Measurements from ENCODE around the gene C3orf70.

C3orf70 gene

DNA sequence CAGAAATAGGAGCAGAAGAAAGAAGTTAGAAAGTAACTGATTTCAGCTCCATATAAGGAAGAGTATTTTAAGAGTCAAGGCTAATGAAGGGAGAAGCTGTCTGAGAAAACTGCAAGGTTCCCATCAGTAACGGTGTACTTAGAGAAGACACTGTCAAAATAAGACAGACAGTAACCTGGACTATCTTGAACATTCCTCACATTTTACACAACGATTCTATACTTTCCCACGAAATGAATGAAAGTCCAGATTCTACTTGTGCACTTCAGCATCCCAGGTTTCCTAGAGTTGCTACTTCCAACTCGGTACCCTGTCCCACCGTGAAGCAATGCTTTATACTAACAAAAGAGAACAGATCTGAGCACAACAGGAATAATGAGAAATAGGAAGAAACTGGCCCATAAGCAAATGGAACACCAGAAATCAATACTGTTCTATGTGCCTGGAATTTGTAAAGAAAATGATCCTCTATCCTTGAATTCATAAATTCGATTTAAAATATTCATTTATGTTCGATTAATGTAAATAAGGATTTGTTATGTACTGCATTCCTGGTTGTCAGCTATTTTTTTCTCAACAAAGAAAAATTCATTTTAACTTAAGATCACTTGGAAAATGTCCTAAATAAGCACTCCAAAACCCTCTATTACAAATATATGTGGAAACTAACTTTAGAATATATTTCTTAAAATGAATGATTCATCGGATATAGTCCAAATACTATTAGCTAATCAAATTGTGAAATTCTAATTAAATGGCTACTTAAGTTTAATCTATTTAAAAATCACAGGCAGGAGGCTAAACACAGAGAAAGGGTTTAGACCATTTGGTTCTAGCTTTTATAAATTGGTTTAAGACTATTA is 1.5 kb downstream of the C3orf70 start:
- TF ChIP-seq ZFX (IDR thresholded peaks at IDR 0.05; ENCODE audit: borderline replicate concordance) = no peak
- TF ChIP-seq, protein P1, sequence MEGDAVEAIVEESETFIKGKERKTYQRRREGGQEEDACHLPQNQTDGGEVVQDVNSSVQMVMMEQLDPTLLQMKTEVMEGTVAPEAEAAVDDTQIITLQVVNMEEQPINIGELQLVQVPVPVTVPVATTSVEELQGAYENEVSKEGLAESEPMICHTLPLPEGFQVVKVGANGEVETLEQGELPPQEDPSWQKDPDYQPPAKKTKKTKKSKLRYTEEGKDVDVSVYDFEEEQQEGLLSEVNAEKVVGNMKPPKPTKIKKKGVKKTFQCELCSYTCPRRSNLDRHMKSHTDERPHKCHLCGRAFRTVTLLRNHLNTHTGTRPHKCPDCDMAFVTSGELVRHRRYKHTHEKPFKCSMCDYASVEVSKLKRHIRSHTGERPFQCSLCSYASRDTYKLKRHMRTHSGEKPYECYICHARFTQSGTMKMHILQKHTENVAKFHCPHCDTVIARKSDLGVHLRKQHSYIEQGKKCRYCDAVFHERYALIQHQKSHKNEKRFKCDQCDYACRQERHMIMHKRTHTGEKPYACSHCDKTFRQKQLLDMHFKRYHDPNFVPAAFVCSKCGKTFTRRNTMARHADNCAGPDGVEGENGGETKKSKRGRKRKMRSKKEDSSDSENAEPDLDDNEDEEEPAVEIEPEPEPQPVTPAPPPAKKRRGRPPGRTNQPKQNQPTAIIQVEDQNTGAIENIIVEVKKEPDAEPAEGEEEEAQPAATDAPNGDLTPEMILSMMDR (IDR thresholded peaks at IDR 0.05) = no peak
- no peak overlapping the region for H3K27ac ChIP-seq

DNA sequence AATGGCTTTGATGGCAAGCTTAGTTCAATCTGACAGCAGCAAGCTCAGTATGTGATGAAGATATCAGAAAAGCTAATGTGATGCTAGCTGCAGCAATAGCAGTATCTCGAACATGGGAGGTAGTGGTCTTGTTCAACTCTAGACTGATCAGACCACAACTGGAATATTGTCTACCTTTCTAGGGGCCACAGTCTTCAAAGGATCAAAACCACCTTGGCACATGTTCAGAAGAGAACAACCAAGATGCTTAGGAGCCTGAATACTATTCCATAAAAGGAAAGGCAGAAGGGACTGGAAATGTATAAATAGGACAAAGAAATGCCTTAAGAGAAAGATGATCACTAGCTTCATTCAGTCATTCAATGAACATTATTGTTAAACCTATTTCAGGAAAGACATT is 2.3 kb downstream of the C3orf70 start:
- TF ChIP-seq ZFX (IDR thresholded peaks at IDR 0.05; ENCODE audit: borderline replicate concordance) = no peak
- TF ChIP-seq, protein P1 (IDR thresholded peaks at IDR 0.05) = no peak
- H3K27ac ChIP-seq = no peak overlapping the region

DNA sequence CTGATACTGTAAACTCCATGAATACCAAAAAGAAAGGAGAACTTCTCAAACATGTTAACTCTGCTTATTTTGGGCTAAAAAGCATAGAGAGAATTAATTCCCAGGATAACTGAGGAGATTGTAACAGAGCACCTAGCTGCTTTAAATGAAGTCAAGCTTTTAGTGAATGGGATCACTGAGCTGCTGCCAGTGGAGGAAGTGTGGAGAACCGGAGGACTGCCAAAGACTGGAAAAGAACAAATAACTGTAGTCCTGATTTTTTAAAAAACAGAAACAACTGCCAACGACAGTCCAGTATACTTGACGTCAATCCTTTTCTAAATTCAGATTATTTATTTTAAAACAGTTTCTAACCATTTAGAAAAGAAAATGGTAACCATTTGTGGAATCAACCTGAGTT is 3.3 kb downstream of the C3orf70 start:
- TF ChIP-seq, protein P1 (IDR thresholded peaks at IDR 0.05) = no peak
- TF ChIP-seq ZFX (IDR thresholded peaks at IDR 0.05; ENCODE audit: borderline replicate concordance) = no peak
- H3K27ac ChIP-seq = no peak overlapping the region

DNA sequence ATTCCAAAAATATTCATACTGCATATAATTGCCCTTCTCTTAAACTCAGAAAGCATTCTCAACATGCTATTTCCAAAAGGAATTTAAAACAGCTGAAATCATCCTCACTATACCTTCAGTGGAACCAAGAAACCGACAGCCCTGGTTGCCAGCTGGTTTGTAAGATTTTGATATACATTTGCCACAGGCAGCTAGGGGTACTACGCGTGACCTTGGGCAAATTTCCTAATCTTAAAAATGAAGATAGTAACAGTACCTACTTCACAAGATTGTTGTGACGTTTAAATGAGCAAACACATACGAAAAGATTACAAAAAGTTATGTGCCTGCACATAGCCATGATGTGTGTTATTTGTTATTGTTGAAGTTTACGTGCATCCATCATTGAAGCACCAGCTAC is 7.3 kb downstream of the C3orf70 start:
- H3K27ac ChIP-seq = no peak overlapping the region
- no peak for TF ChIP-seq ZFX (IDR thresholded peaks at IDR 0.05; ENCODE audit: borderline replicate concordance)
- TF ChIP-seq, protein P1 (IDR thresholded peaks at IDR 0.05) = no peak

DNA sequence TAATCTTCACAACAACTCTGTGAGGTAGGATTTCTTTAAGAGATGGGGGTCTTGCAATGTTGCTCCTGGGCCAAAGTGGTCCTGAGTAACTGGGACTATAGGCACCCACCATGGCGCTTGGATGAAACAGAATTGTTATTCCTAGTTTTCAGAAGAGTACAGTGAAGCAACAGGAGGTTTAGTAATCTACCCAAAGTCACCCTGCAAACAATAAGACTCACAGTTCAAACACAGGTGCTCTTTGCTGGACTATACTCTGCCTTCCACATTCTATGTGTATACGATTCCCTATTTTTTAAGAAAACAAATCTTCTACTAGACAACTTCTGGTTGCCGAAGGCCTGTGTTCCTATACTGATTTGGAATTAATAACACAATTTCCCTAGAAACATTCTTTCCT is 8.1 kb downstream of the C3orf70 start:
- no peak overlapping the region for H3K27ac ChIP-seq
- TF ChIP-seq, protein P1 (IDR thresholded peaks at IDR 0.05) = no peak
- TF ChIP-seq ZFX (IDR thresholded peaks at IDR 0.05; ENCODE audit: borderline replicate concordance) = no peak

DNA sequence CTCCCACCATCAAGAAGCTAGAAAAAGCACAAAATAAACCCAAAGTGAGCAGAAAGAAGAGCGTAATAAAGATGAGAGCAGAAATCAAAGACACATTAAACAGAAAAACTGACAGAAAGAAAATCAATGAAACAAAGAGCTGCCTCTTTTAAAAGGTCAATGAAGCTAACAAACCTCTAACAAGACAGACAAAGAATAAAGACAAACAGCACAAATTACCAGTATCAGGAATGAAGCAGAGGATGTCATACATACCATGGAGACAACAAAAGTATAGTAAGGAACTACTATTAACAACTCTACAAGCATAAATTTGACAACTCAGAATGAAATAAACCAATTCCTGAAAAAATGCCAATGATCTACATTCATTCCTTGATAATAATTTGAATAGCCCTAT is 15.0 kb downstream of the C3orf70 start:
- H3K27ac ChIP-seq = no peak overlapping the region
- no peak for TF ChIP-seq ZFX (IDR thresholded peaks at IDR 0.05; ENCODE audit: borderline replicate concordance)
- TF ChIP-seq, protein P1 (IDR thresholded peaks at IDR 0.05) = no peak

DNA sequence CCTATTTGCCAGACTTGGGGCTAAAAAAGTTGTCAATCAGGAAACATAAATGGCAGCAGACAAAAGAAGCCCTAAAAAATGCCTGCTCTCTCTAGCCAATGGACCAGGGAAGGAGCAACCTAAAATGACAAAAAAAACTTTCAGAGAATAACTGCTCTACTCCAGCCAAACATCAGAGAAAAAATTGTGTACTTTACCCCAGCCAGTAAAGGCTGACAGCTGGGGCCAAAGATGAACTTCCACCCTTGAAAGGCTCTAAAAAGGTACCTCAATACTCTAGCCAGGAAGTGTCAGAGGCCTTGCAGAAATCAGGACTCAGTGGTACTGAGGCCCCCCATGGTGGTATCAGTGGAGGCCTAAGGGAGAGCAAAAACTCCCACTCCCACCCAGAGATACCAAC is 18.4 kb downstream of the C3orf70 start:
- TF ChIP-seq, protein P1 (IDR thresholded peaks at IDR 0.05) = no peak
- TF ChIP-seq ZFX (IDR thresholded peaks at IDR 0.05; ENCODE audit: borderline replicate concordance) = no peak
- no peak overlapping the region for H3K27ac ChIP-seq

Data from 22Rv1 (cell line).